ENCODE measurements around the gene HK1.

Gene HK1

GRCh38 chr10:69345890-69346474 lies 67.7 kb downstream of the HK1 start:
- no peak for DNase-seq (ENCODE audit: low read depth in 1 of 2, low spot score in 1 of 2)

GRCh38 chr10:69346776-69347175 lies 68.5 kb downstream of the HK1 start:
- DNase-seq (ENCODE audit: low read depth in 1 of 2, low spot score in 1 of 2), result no peak

DNA sequence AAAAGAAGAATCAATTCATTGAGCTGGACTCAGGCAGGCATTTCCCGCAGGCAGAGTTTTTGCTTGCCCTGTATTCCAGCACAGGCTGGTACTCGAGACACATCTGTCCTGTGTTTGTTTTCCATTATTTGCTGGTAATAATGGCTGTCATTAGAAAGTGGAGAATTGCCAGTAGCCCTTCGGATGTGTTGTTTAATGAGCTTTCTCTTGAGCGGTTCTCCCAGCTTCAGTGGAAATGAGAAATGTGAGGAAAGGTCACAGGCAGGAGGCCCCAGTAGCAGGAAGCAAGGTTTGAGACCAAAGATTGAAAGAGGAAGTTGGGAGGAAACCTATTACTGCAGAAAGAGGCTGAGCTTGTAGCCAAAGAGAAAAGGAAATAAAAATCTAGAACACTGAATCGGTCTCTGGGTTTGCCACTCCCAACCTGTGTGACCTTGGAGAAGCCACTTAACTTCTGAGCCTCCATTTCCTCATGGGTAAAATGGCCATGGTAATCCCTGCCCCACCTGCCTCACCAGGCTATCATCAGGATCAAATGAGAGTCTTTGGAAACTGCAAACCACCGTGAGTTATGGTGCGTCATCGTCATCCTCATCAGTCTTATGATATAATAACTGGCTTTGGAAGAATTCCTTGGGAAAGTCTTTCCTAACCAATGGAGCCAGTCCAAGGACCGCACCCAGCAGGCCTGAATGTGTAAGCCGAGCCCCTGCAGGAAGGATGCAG lies 70.7 kb downstream of the HK1 start:
- no peak for DNase-seq (ENCODE audit: low read depth in 1 of 2, low spot score in 1 of 2)

DNA sequence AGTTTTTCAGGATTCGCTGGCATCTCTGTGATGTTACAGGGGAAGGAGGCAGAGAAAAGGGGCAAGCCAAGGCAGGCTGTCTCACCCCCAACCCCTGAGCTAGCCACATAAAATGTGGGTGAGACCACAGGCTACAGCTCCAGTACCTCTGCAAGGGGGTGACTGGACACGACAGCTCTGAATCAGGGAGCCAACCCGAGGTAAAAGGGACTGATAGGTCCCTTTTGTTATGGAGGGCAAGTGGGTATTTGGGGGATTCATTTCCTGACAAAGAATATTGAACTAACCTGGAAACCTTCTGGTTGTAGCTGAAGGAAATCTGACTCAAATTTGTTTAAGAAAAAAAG lies 71.2 kb downstream of the HK1 start:
- no peak for DNase-seq (ENCODE audit: low read depth in 1 of 2, low spot score in 1 of 2)

- no peak for DNase-seq (ENCODE audit: low read depth in 1 of 2, low spot score in 1 of 2)
Measured at GRCh38 chr10:69351589-69351988, 73.3 kb downstream of the HK1 start.

DNA sequence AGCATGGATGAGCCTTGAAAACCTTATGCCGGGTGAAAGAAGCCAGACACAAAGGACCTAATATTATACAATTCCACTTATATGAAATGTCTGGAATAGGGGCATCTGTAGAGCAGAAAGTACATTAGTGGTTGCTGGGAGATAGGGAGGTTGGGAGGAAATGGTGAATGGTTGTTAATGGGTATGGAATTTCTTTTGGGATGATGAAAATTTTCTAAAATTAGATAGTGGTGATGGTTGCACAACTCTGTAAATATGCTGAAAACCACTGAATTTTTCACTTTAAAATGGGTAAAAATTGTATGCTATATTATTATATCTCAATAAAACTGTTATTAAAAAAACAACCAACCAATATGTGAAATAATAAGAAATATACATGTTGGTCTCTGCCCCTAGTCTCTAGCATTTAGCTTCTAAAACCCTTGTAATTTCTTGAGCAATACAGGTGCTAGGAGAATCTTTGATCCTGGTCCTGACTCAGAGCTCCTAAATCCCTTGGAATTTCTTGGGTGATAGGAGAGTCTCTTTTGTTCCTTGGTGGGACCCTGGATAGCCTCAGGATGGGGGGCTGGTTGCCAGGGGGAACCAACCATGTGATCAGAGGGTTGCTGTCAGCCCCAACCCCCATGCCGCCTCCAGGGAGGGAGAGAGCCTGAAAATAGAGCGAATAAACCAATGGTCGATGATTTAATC lies 74.4 kb downstream of the HK1 start:
- no peak for DNase-seq (ENCODE audit: low read depth in 1 of 2, low spot score in 1 of 2)

DNA sequence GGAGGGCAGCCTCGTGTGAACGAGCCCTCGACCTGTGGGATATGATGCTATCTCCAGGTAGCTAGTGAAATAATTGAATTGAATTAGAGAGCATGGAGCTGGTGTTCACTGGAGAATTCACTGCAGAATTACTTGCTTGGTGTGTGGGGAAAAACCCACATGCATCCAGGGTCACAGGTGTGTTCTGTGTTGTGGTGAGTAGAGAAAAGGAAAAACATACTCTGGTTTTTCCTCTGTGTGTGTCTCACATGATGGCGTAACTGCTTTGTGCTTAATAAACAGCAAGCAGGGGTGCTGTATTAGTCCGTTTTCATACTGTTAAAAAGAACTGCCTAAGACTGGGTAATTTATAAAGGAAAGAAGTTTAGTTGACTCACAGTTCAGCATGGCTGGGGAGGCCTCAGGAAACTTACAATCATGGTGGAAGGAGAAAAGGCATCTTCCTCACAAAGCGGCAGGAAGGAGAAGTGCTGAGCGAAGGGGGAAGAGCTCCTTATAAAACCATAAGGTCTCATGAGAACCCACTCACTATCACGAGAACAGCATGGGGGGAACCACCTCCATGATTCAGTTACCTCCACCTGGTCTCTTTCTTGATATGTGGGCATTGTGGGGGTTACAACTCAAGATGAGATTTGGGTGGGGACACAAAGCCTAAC lies 75.8 kb downstream of the HK1 start:
- no peak for DNase-seq (ENCODE audit: low read depth in 1 of 2, low spot score in 1 of 2)

DNA sequence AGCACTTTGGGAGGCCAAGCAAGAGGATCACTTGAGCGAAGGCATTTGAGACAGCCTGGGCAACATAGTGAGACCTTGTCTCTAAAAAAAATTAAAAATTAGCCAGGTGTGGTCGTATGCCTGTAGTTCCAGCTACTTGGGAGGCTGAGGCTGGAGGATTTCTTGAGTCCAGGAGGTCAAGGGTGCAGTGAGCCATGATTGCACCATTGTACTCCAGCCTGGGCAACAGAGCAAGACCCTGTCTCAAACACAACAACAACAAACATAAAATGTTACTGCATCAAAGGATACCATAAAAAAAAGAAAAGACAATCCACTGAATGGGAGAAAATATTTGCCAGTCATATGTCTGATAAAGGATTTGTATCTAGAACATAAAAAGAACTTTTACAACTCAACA lies 77.9 kb downstream of the HK1 start:
- no peak for DNase-seq (ENCODE audit: low read depth in 1 of 2, low spot score in 1 of 2)

DNA sequence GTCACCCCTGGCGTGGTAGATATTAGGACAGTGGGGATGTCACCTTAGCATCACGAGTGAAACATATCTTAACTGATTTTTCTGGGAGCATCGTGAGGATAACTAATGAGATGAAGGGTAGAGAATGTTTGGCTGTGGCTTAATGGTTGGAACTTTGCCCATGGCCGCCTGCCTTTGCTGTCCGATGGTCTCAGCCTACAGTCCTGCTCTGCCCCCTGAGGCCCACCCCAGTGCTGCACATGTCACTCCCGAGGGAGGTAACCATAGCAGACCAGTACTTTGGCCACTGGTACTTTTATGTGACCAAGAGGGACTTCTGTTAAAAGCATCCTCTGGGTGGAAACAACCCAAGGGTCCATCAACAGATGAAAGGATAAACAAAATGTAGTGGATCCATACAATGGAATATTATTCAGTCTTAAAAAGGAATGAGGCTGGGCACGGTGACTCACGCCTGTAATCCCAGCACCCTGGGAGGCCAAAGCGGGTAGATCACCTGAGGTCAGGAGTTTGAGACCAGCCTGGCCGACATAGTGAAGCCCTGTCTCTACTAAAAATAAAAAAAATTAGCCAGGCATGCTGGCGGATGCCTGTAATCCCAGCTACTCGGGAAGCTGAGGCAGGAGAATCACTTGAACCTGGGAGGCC lies 80.0 kb downstream of the HK1 start:
- DNase-seq (ENCODE audit: low read depth in 1 of 2, low spot score in 1 of 2), result no peak

- DNase-seq (ENCODE audit: low read depth in 1 of 2, low spot score in 1 of 2), result no peak
Measured at GRCh38 chr10:69359148-69359547, 80.9 kb downstream of the HK1 start.

DNA sequence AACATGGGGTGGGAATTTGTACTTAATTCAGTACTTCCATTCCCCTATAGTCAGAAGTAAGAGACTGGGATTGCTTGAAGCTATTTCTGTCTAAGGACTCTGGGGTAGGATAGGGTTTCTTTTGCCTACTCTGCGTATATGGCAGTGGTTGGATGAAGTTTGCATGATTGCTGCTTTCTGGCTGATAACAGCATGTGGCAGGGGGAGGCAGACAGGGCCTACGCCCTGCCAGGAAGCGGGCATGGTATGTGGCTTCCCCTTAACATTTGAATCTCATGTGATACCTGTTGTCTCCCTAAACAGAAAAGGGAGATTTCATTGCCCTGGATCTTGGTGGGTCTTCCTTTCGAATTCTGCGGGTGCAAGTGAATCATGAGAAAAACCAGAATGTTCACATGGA lies 81.3 kb downstream of the HK1 start:
- no peak for DNase-seq (ENCODE audit: low read depth in 1 of 2, low spot score in 1 of 2)

DNA sequence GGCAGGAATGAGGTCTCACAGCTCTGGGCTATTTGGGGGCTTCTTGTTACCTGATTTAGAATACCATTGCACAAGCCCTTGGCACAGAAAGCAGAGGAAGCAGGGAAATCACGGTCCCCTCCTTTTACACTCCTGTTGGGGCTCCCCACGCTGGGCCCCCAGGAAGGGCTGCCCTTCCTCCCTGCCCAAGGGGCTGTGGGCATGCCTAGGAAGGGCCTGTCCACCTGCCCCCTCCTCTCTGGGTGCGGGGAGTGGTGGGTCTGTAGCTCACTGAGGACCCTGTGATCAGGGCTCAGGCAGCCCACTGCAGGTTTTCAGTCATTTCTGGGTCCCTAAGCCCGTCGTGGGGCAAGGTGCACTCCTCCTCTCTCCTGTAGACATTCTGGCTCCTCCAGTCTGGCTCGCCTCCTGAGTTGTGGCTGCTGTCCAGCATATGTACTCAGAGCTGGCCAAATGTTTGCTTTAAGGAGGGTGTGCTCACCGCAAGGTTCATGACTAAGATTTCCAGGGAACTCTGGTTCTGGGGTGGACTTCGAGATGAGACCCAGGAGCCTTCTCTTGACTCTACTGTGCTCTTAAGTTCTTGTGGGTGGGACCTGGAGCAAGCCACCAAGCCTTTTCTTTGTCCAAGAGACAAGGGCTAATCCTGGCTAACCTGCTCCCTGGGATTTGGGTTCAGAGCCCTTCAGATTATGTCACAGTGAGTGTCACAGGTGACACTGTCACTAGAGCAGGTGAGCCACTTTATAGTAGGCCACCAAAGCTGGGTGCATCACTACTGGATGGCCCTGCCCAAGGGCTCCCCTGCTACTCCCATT lies 82.4 kb downstream of the HK1 start:
- DNase-seq (ENCODE audit: low read depth in 1 of 2, low spot score in 1 of 2), result no peak

- DNase-seq (ENCODE audit: low read depth in 1 of 2, low spot score in 1 of 2), result no peak
Measured at GRCh38 chr10:69361303-69361614, 83.0 kb downstream of the HK1 start.

DNA sequence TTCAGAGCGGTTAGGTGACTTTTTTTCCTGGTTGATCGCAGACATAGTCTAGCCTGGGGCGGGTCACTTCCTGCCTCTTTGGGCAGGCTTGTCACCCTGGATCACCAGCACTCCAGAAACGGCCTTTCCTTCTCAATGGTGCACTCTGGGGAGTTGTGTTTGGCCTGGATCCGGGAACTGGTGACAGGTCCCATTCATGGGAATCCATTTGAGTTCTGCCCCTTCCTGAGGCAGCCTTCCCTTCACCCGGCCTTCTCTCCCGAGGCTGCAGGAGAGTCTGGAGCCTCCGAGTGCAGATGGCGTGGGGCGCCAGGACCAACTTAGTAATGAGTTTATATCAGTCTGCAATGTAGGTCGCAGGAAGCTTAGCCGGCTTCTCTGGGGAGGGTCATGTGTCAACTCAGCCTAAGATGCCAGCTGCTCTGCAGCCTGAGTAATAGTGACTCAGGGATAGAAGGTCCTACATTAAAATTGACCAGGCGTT lies 84.2 kb downstream of the HK1 start:
- DNase-seq (ENCODE audit: low read depth in 1 of 2, low spot score in 1 of 2), result no peak

DNA sequence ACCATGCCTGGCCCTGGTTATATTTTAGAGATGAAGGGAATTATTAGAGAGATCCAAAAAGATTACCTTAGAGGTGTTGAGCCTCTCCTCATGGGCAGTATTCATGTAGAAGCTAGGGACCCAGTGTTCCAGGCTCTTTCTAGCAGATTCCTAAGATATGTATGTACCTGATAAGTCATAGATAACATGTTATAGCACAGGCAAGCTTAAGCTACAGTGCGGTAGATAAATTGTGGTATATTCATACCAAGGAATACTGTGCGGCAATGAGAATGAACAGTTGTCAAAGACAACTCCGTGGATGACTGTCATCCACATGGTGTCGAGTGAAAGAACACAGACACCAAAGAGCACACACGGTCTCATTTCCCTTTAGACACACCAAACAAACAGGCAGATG lies 85.4 kb downstream of the HK1 start:
- no peak for DNase-seq (ENCODE audit: low read depth in 1 of 2, low spot score in 1 of 2)

DNA sequence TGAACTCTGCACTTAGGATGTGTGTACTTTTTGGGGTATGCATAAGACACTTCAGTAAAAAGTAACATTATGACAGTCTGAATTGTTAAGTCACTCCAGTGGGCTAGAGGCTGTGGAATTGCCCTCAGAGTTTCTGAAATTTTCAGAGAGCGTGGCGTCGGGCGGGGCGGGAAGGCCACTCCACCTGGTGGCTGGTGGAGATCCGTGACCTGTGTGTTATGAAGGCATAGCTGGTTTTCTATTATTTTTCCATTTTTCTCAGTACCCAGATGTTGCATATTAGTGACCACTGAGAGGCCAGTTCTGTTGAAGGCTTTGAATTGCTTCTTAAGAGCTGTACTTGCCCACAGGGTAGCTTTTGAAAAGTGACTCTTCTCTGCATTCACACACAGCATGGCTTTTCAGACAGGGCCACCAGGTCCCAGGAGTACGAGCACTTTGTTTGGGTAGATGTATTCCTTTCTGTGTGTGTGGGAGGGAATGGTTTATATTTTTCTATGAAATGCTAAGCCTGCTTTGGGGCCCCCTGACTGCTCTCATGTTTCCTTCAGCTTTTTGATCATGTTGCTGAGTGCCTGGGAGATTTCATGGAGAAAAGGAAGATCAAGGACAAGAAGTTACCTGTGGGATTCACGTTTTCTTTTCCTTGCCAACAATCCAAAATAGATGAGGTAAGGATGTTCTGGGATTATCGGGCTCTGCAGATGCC lies 86.1 kb downstream of the HK1 start:
- DNase-seq (ENCODE audit: low read depth in 1 of 2, low spot score in 1 of 2), result no peak

DNA sequence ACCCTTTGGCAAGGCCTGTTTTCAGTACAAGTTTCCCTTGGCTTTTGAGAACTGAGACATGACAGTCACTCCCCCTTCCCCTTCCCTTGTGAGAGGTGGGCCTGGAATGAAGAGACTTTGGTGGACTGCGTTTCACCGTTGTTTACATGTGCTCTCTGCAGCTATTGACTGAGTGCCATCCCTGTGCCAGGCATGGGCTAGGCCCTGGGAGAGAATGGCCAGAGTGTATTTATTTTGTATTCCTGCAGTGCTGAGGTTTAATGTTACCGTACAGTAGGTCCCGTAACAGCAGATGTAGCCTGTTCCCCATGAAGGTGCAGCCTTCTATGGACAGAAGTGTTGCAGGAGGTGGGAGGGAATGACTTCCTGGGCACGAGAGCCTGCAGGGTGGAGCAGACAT lies 88.4 kb downstream of the HK1 start:
- DNase-seq (ENCODE audit: low read depth in 1 of 2, low spot score in 1 of 2), result no peak

- DNase-seq (ENCODE audit: low read depth in 1 of 2, low spot score in 1 of 2), result no peak
Measured at GRCh38 chr10:69367469-69367868, 89.2 kb downstream of the HK1 start.

- DNase-seq (ENCODE audit: low read depth in 1 of 2, low spot score in 1 of 2), result no peak
Measured at GRCh38 chr10:69372126-69372980, 94.1 kb downstream of the HK1 start.
